Small intestine (tissue), 7 donors: ENCODE measurements around the gene SORCS2. TPM values are rescaled to one million over a fixed set of nuclear protein-coding genes. Genes with fewer than 3 reads are reported as not detected.

Source experiments
- DNase-seq, 2 donors: peaks; one replicate each; pipeline versions ENCODE4 v3.0.0 to v3.0.0-alpha.2; 2013
- FAIRE-seq: peaks from 2 replicates; lab custom pipeline; 2012; peaks lifted over from hg19 to GRCh38; lab: Jason Lieb, UNC
- H3K27ac ChIP-seq, 3 donors: one replicate each; pipeline ENCODE4 v1.5.1; 2013; ENCODE audit warnings: low read length in 2 of 3, mild to moderate bottlenecking in 2 of 3, control low read depth in 1 of 3, inconsistent platforms in 1 of 3, low read depth in 1 of 3, moderate library complexity in 1 of 3
- H3K27me3 ChIP-seq, 3 donors: one replicate each; pipeline ENCODE4 v1.6.1; 2013; ENCODE audit warnings: low read length in 3 of 3, inconsistent platforms in 1 of 3; ENCODE audit not compliant: control insufficient read depth in 3 of 3, insufficient read depth in 3 of 3
- H3K36me3 ChIP-seq, 3 donors: one replicate each; pipeline ENCODE4 v1.6.1; 2013; ENCODE audit warnings: low read length in 3 of 3, inconsistent platforms in 1 of 3, low read depth in 1 of 3, mild to moderate bottlenecking in 1 of 3, moderate library complexity in 1 of 3; ENCODE audit not compliant: control insufficient read depth in 3 of 3, insufficient read depth in 2 of 3
- H3K4me1 ChIP-seq, 3 donors: one replicate each; pipeline ENCODE4 v1.6.1; 2013; ENCODE audit warnings: low read length in 2 of 3, inconsistent platforms in 1 of 3, low read depth in 1 of 3, mild to moderate bottlenecking in 1 of 3, moderate library complexity in 1 of 3; ENCODE audit not compliant: control insufficient read depth in 3 of 3, insufficient read depth in 2 of 3
- H3K4me3 ChIP-seq, 3 donors: one replicate each; pipeline ENCODE4 v1.5.1; 2013; ENCODE audit warnings: low read length in 3 of 3, control low read depth in 1 of 3, inconsistent platforms in 1 of 3, low read depth in 1 of 3, mild to moderate bottlenecking in 1 of 3, moderate library complexity in 1 of 3
- H3K9me3 ChIP-seq, 2 donors: one replicate each; pipeline ENCODE4 v1.6.1; 2013; ENCODE audit warnings: low read depth in 1 of 2, low read length in 1 of 2; ENCODE audit not compliant: control insufficient read depth in 2 of 2, insufficient read depth in 1 of 2
- WGBS, 3 donors: extraction: QIAGEN DNeasy Blood & Tissue Kit; methylation state at CpG; one replicate each; pipeline ENCODE4 v1.1.7; 2013; 5-methylcytosine and 5-hydroxymethylcytosine counted together
- polyA plus RNA-seq, 4 donors: library from polyadenylated mRNA; stranded (reverse) in 3 of 4; unstranded in 1 of 4; fragments of 200-250 nt in 3 of 4; fragments of 120-200 nt in 1 of 4; gene quantifications; one replicate each; pipeline versions ENCODE4 v1.2.1 to v1.2.3, GENCODE V29; 2013
- donor health status: healthy with polysubstance abuse.
- donor health status: control.
- donor health status: control.
- donor health status: Bipolar disorder and iron deficiency.
- donor health status: healthy.

Gene SORCS2
- polyA plus RNA-seq, 4 donors: 0.63 to 3.3 (median 2.2) TPM; not detected in 1

- H3K4me3 ChIP-seq: no peak overlapping the region
- no peak for DNase-seq
- H3K27me3 ChIP-seq: peaks cover 0 to 7% (median 0%) of the 10 kb centered on the region in 3 donors
- 77 to 79% (median 78%) methylated on average over 22 to 23 of the region's 23 CpGs for WGBS, 3 donors
- FAIRE-seq: no peak
- H3K36me3 ChIP-seq: no peaks in the 10 kb centered on the region
- no peaks in the 10 kb centered on the region for H3K9me3 ChIP-seq
- peaks cover 0 to 6% (median 0%) of the 10 kb centered on the region in 3 donors for H3K4me1 ChIP-seq
- H3K27ac ChIP-seq: no peak overlapping the region
Observed at GRCh38 chr4:7653510-7654369, 461.4 kb downstream of the SORCS2 start.

GRCh38 chr4:7654550-7655445 is 462.5 kb downstream of the SORCS2 start:
- Histone ChIP-seq H3K4me1 (peaks cover 0 to 6% (median 0%) of the 10 kb centered on the region in 3 donors), H3K4me3 (no peak overlapping the region), H3K27me3 (peaks cover 0 to 7% (median 0%) of the 10 kb centered on the region in 3 donors), H3K27ac (no peak overlapping the region), H3K36me3 (no peaks in the 10 kb centered on the region), H3K9me3 (no peaks in the 10 kb centered on the region)
- FAIRE-seq: no peak
- WGBS, 3 donors: 78 to 86% (median 81%) methylated on average over 24 to 25 of the region's 25 CpGs
- no peak for DNase-seq

- Histone ChIP-seq H3K27me3 (peaks cover 0 to 7% (median 0%) of the 10 kb centered on the region in 3 donors), H3K4me3 (no peak overlapping the region), H3K4me1 (peaks cover 0 to 6% (median 0%) of the 10 kb centered on the region in 3 donors), H3K27ac (no peak overlapping the region), H3K9me3 (no peaks in the 10 kb centered on the region), H3K36me3 (no peaks in the 10 kb centered on the region)
- FAIRE-seq (no peak), DNase-seq (no peak)
- WGBS, 3 donors: 55 to 58% (median 58%) methylated on average over 32 of the region's 32 CpGs
Observed at GRCh38 chr4:7655511-7656243, 463.3 kb downstream of the SORCS2 start.

- H3K4me1 ChIP-seq: peaks cover 0 to 6% (median 0%) of the 10 kb centered on the region in 3 donors
- FAIRE-seq (no peak), DNase-seq (no peak)
- 85 to 89% (median 87%) methylated on average over 15 to 17 of the region's 17 CpGs for WGBS, 3 donors
- H3K9me3 ChIP-seq: no peaks in the 10 kb centered on the region
- H3K4me3 ChIP-seq: no peak overlapping the region
- no peak overlapping the region for H3K27ac ChIP-seq
- no peaks in the 10 kb centered on the region for H3K36me3 ChIP-seq
- H3K27me3 ChIP-seq: peaks cover 0 to 7% (median 0%) of the 10 kb centered on the region in 3 donors
Observed at GRCh38 chr4:7656244-7656800, 464.0 kb downstream of the SORCS2 start.

- H3K4me3 ChIP-seq: no peak overlapping the region
- H3K36me3 ChIP-seq: no peaks in the 10 kb centered on the region
- H3K27ac ChIP-seq: no peak overlapping the region
- no peaks in the 10 kb centered on the region for H3K9me3 ChIP-seq
- no peak for FAIRE-seq
- no peaks in the 10 kb centered on the region for H3K4me1 ChIP-seq
- H3K27me3 ChIP-seq: peaks cover 0 to 7% (median 0%) of the 10 kb centered on the region in 3 donors
- DNase-seq: no peak
- 88 to 92% (median 92%) methylated on average over 6 of the region's 6 CpGs for WGBS, 3 donors
Observed at GRCh38 chr4:7657545-7658297, 465.4 kb downstream of the SORCS2 start.

GRCh38 chr4:7658341-7659204 is 466.2 kb downstream of the SORCS2 start:
- no peak overlapping the region for H3K4me3 ChIP-seq
- no peak for DNase-seq

More at GRCh38 chr4:7658341-7659204, 466.2 kb downstream of the SORCS2 start:
- H3K36me3 ChIP-seq: no peaks in the 10 kb centered on the region
- no peaks in the 10 kb centered on the region for H3K4me1 ChIP-seq
- 69 to 84% (median 70%) methylated on average over 5 of the region's 5 CpGs for WGBS, 3 donors
- H3K27ac ChIP-seq: no peak overlapping the region
- peaks cover 0 to 7% (median 0%) of the 10 kb centered on the region in 3 donors for H3K27me3 ChIP-seq
- no peak for FAIRE-seq
- H3K9me3 ChIP-seq: no peaks in the 10 kb centered on the region
